Uterus (tissue), 2 donors: ENCODE measurements around the gene MED8.
"Not testable (repeated sequence)": the region's sequence is repeated elsewhere in the genome, so short reads cannot be mapped to it uniquely, and the experiment has no call there.

ENCODE experiments used
- POLR2A ChIP-seq, 2 donors: fragments of 450-650 bp; IDR thresholded peaks; one replicate each; pipeline ENCODE4 v1.6.1; 2016; ENCODE audit warnings: antibody characterized with exemption in 2 of 2, mild to moderate bottlenecking in 1 of 2, moderate library complexity in 1 of 2
- TF ChIP-seq, protein P1 (sequence below), 4 experiments: fragments of 200-600 bp in 2 of 4; fragments of 450-650 bp in 2 of 4; sonication (generic) in 2 of 4; IDR thresholded peaks; one replicate each; pipeline ENCODE4 v1.5.1; 2016 to 2019; ENCODE audit warnings: antibody characterized with exemption in 4 of 4, mild to moderate bottlenecking in 2 of 4, moderate library complexity in 1 of 4

DNA sequence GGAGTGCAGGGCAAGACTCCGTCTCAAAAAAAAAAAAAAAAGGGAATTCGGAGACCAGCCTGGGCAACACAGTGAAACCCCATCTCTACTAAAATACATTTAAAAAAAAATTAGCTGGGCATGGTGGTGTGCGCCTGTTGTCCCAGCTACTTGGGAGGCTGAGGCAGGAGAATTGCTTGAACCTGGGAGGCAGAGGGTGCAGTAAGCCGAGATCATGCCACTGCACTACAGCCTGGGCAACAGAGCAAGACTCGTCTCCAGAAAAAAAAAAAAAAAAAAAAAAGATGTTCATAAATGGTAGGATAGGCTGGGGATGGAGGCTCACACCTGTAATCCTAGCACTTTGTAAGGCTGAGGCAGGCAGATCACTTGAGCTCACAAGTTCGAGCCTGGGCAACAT lies 19.8 kb downstream of the MED8 start:
- not testable (repeated sequence) for TF ChIP-seq POLR2A (IDR thresholded peaks at IDR 0.05)
- TF ChIP-seq, protein P1, sequence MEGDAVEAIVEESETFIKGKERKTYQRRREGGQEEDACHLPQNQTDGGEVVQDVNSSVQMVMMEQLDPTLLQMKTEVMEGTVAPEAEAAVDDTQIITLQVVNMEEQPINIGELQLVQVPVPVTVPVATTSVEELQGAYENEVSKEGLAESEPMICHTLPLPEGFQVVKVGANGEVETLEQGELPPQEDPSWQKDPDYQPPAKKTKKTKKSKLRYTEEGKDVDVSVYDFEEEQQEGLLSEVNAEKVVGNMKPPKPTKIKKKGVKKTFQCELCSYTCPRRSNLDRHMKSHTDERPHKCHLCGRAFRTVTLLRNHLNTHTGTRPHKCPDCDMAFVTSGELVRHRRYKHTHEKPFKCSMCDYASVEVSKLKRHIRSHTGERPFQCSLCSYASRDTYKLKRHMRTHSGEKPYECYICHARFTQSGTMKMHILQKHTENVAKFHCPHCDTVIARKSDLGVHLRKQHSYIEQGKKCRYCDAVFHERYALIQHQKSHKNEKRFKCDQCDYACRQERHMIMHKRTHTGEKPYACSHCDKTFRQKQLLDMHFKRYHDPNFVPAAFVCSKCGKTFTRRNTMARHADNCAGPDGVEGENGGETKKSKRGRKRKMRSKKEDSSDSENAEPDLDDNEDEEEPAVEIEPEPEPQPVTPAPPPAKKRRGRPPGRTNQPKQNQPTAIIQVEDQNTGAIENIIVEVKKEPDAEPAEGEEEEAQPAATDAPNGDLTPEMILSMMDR (IDR thresholded peaks at IDR 0.05) = not testable (repeated sequence)
